GM12878 (cell line): ENCODE measurements around the gene DHFR. TPM values are rescaled to one million over a fixed set of nuclear protein-coding genes. Genes with fewer than 3 reads are reported as not detected.

Source experiments
- ATAC-seq: fragments of 200-7000 bp; cut with Tn5 transposase; 3 replicates; pipeline ENCODE4 v1.9.1; 2020; ENCODE audit warnings: mild to moderate bottlenecking, moderate library complexity
- BruUV-seq: library from RNA; stranded (reverse); fragments of 400-500 nt; replicated peaks from 2 replicates; lab custom pipeline; 2021; lab: Mats Ljungman, UMichigan
- CTCF ChIA-PET: fragments of 300-600 bp; sonication (Branson Sonifier 250); formaldehyde crosslinking; extraction: SDS; loops from one replicate; lab custom pipeline; 2021; ENCODE audit warnings: inconsistent platforms; lab: Yijun Ruan, JAX
- POLR2A ChIA-PET: fragments of 350-600 bp; formaldehyde crosslinking; extraction: SDS; loops from one replicate; lab custom pipeline; 2021; ENCODE audit warnings: inconsistent platforms; lab: Charles Lee
- RAD21 ChIA-PET: fragments of 300-600 bp; sonication (Branson Sonifier 250); formaldehyde crosslinking; loops from one replicate; lab custom pipeline; 2023; ENCODE audit warnings: antibody characterized with exemption; ENCODE audit not compliant: unreplicated experiment; lab: Charles Lee
- SMC1A ChIA-PET: fragments of 300-600 bp; sonication (Branson Sonifier 250); formaldehyde crosslinking; loops from one replicate; lab custom pipeline; 2023; ENCODE audit not compliant: unreplicated experiment, uncharacterized antibody; lab: Charles Lee
- DNase-seq: peaks from one replicate; pipeline ENCODE4 v3.0.0-alpha.2; 2011; ENCODE audit warnings: low read depth, low spot score
- FAIRE-seq: peaks from 3 replicates; lab custom pipeline; 2011; peaks lifted over from hg19 to GRCh38; lab: Jason Lieb, UNC
- H2AFZ ChIP-seq: 2 replicates; pipeline ENCODE4 v1.6.0; 2011; ENCODE audit warnings: low read depth, low read length, control low read depth; ENCODE audit not compliant: control insufficient read depth
- H3K27ac ChIP-seq: 2 replicates; pipeline ENCODE4 v1.5.1; 2011; ENCODE audit warnings: control low read depth; ENCODE audit not compliant: control insufficient read depth, insufficient read depth
- H3K27me3 ChIP-seq, 2 experiments: replicated peaks in 1 of 2; 2 replicates each; pipeline versions ENCODE4 v1.6.0 to v1.6.1; 2011; ENCODE audit warnings: low read length in 1 of 2; ENCODE audit not compliant: control insufficient read depth in 2 of 2, insufficient read depth in 2 of 2
- H3K36me3 ChIP-seq, 2 experiments: 2 replicates each; pipeline ENCODE4 v1.5.1; 2011; ENCODE audit warnings: low read length in 1 of 2; ENCODE audit not compliant: control insufficient read depth in 2 of 2, insufficient read depth in 2 of 2
- H3K4me1 ChIP-seq: 2 replicates; pipeline ENCODE4 v1.6.1; 2011; ENCODE audit warnings: mild to moderate bottlenecking, low read length, moderate library complexity, mixed read lengths; ENCODE audit not compliant: control insufficient read depth, insufficient read depth
- H3K4me2 ChIP-seq: 2 replicates; pipeline ENCODE4 v1.6.0; 2011; ENCODE audit warnings: control low read depth; ENCODE audit not compliant: control insufficient read depth, insufficient read depth
- H3K4me3 ChIP-seq: fragments of 200-600 bp; sonication (generic); 2 replicates; pipeline ENCODE4 v1.5.1; 2016
- H3K79me2 ChIP-seq: 2 replicates; pipeline ENCODE4 v1.6.0; 2011; ENCODE audit warnings: low read length; ENCODE audit not compliant: control insufficient read depth, insufficient read depth
- H3K9ac ChIP-seq: 2 replicates; pipeline ENCODE4 v1.8.0; 2011; ENCODE audit warnings: low read length, control low read depth, mixed read lengths; ENCODE audit not compliant: control insufficient read depth, insufficient read depth
- H3K9me3 ChIP-seq: replicated peaks from 3 replicates; pipeline ENCODE4 v1.5.1; 2011; ENCODE audit warnings: mild to moderate bottlenecking, low read length; ENCODE audit not compliant: control insufficient read depth, insufficient read depth
- H4K20me1 ChIP-seq: 2 replicates; pipeline ENCODE4 v1.6.0; 2011; ENCODE audit not compliant: control insufficient read depth, insufficient read depth
- ATF3 ChIP-seq: IDR thresholded peaks from 2 replicates; pipeline ENCODE4 v1.6.1; 2011; ENCODE audit warnings: low read depth, mild to moderate bottlenecking, low read length, moderate library complexity, borderline replicate concordance; ENCODE audit errors: extremely low read depth
- E2F8 ChIP-seq: fragments of 450-650 bp; IDR thresholded peaks from 2 replicates; pipeline ENCODE4 v1.6.1; 2018; ENCODE audit warnings: mild to moderate bottlenecking, low read depth, moderate library complexity; ENCODE audit not compliant: partially characterized antibody
- EGR1 ChIP-seq, 2 experiments: IDR thresholded peaks; 1 replicate in 1 of 2; 2 replicates in 1 of 2; pipeline ENCODE4 v1.6.1; 2011 to 2012; ENCODE audit warnings: low read depth in 2 of 2, low read length in 2 of 2, borderline replicate concordance in 1 of 2, mild to moderate bottlenecking in 1 of 2, moderate library complexity in 1 of 2
- IKZF2 ChIP-seq, 2 experiments: fragments of 450-650 bp; IDR thresholded peaks; 2 replicates each; pipeline ENCODE4 v1.6.1; 2017; ENCODE audit warnings: mild to moderate bottlenecking in 2 of 2, moderate library complexity in 2 of 2
- JUND ChIP-seq: IDR thresholded peaks from 2 replicates; pipeline ENCODE4 v1.6.1; 2012; ENCODE audit warnings: low read depth, mild to moderate bottlenecking, low read length, improper control_type of control experiment, moderate library complexity
- KLF5 ChIP-seq: fragments of 450-650 bp; IDR thresholded peaks from 2 replicates; pipeline ENCODE4 v1.6.1; 2014; ENCODE audit warnings: mild to moderate bottlenecking; ENCODE audit not compliant: partially characterized antibody
- POLR2AphosphoS2 ChIP-seq: IDR thresholded peaks from 2 replicates; pipeline ENCODE4 v1.6.1; 2011; ENCODE audit warnings: low read depth, mild to moderate bottlenecking, low read length, improper control_type of control experiment, moderate library complexity
- RFX5 ChIP-seq: IDR thresholded peaks from 2 replicates; pipeline ENCODE4 v1.6.1; 2011; ENCODE audit warnings: low read depth, low read length, improper control_type of control experiment
- SREBF1 ChIP-seq: IDR thresholded peaks from 2 replicates; pipeline ENCODE4 v1.6.1; 2012; ENCODE audit warnings: mild to moderate bottlenecking, low read length
- WRNIP1 ChIP-seq: IDR thresholded peaks from 2 replicates; pipeline ENCODE4 v1.6.1; 2011; ENCODE audit warnings: low read depth, low read length, improper control_type of control experiment, borderline replicate concordance
- WGBS: methylation state at CpG from one replicate; pipeline ENCODE4 v1.1.6; 2016; ENCODE audit warnings: low lambda C conversion rate; ENCODE audit not compliant: insufficient replicate concordance, insufficient coverage; ENCODE audit errors: missing lambda C conversion rate; 5-methylcytosine and 5-hydroxymethylcytosine counted together
- in situ Hi-C: fragments of 300-500 bp; cut with MboI; formaldehyde crosslinking; loops from 9 replicates; pipeline ENCODE4 v1.14.3; 2018; ENCODE audit warnings: mixed read lengths
- intact Hi-C: fragments of 100-400 bp; cut with micrococcal nuclease; formaldehyde crosslinking; loops from one replicate; pipeline ENCODE4 v1.14.2; 2022; ENCODE audit not compliant: unreplicated experiment
- polyA plus RNA-seq, 11 experiments: library from polyadenylated mRNA; depleted of rRNA in 4 of 11; unstranded in 6 of 11; stranded (reverse) in 5 of 11; fragments of >200 nt; fragmentation: Nextera tagmentation in 4 of 11; fragmentation: Illumina TruSeq in 1 of 11; extraction: Ambion mirVana in 4 of 11; extraction: Trizol in 1 of 11; gene quantifications; 1 replicate in 1 of 11; 2 replicates in 10 of 11; pipeline versions ENCODE4 v1.2.1 to v1.2.3, GENCODE V29; 2011 to 2016; ENCODE audit warnings: inconsistent platforms in 2 of 11, missing spikeins in 2 of 11, low read depth in 1 of 11
- total RNA-seq, 4 experiments: library from RNA; depleted of rRNA in 3 of 4; stranded (reverse); fragments of >200 nt in 3 of 4; fragmentation: Illumina TruSeq in 1 of 4; extraction: Trizol in 1 of 4; gene quantifications; 2 replicates each; pipeline versions ENCODE4 v1.2.1 to v1.2.3, GENCODE V29; 2013 to 2021
- TF ChIP-seq, protein P1 (sequence below): fragments of 450-650 bp; IDR thresholded peaks from 2 replicates; pipeline ENCODE4 v1.6.1; 2016; ENCODE audit warnings: mild to moderate bottlenecking
- TF ChIP-seq, protein P2 (sequence below): fragments of 450-650 bp; IDR thresholded peaks from 2 replicates; pipeline ENCODE4 v1.6.1; 2017; ENCODE audit warnings: mild to moderate bottlenecking, moderate library complexity
- TF ChIP-seq, protein P3 (sequence below): fragments of 450-650 bp; IDR thresholded peaks from 2 replicates; pipeline ENCODE4 v1.6.1; 2017; ENCODE audit warnings: mild to moderate bottlenecking, low read depth, inconsistent platforms; ENCODE audit not compliant: poor library complexity, severe bottlenecking

The DHFR gene
- total and polyA plus RNA-seq, 10 of the 15 experiments (the other 5 are each of a cell fraction or from before 2014, with no cell fraction given), result 57.9 to 143 (median 71.4) TPM

- no peak overlapping the region for H3K27ac ChIP-seq
- no peak for ATAC-seq
Observed at GRCh38 chr5:80703747-80704146, 49.0 kb upstream of the DHFR start.

More at GRCh38 chr5:80703747-80704146, 49.0 kb upstream of the DHFR start:
- Histone ChIP-seq H2AFZ (no peak overlapping the region), H3K4me1 (no peaks in the 10 kb centered on the region), H4K20me1 (no peaks in the 10 kb centered on the region), H3K36me3 (peaks cover 2 to 5% of the 10 kb centered on the region in 2 experiments; a peak in 3 of 4 replicates), H3K9me3 (no peaks in the 10 kb centered on the region), H3K4me3 (no peak overlapping the region), H3K4me2 (no peak overlapping the region), H3K9ac (no peak overlapping the region), H3K79me2 (no peaks in the 10 kb centered on the region), H3K27me3 (no peaks in the 10 kb centered on the region)
- SMC1A ChIA-PET, result interaction anchor here (0.7 kb wide), 1 partner anchor 16 kb away, joined by 3 read pairs; no protein-coding TSS in a partner anchor
- TF ChIP-seq IKZF2 (IDR thresholded peaks at IDR 0.05) (no peak), ATF3 (no peak), E2F8 (no peak), WRNIP1 (no peak), EGR1 (IDR thresholded peaks at IDR 0.05; ENCODE audit: borderline replicate concordance in 1 of 2, low read depth in 2 of 2, low read length in 2 of 2) (no peak), KLF5 (no peak), SREBF1 (no peak), POLR2AphosphoS2 (no peak), JUND (no peak), RFX5 (no peak)
- TF ChIP-seq, protein P1, sequence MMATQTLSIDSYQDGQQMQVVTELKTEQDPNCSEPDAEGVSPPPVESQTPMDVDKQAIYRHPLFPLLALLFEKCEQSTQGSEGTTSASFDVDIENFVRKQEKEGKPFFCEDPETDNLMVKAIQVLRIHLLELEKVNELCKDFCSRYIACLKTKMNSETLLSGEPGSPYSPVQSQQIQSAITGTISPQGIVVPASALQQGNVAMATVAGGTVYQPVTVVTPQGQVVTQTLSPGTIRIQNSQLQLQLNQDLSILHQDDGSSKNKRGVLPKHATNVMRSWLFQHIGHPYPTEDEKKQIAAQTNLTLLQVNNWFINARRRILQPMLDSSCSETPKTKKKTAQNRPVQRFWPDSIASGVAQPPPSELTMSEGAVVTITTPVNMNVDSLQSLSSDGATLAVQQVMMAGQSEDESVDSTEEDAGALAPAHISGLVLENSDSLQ, result no peak
- TF ChIP-seq, protein P2, sequence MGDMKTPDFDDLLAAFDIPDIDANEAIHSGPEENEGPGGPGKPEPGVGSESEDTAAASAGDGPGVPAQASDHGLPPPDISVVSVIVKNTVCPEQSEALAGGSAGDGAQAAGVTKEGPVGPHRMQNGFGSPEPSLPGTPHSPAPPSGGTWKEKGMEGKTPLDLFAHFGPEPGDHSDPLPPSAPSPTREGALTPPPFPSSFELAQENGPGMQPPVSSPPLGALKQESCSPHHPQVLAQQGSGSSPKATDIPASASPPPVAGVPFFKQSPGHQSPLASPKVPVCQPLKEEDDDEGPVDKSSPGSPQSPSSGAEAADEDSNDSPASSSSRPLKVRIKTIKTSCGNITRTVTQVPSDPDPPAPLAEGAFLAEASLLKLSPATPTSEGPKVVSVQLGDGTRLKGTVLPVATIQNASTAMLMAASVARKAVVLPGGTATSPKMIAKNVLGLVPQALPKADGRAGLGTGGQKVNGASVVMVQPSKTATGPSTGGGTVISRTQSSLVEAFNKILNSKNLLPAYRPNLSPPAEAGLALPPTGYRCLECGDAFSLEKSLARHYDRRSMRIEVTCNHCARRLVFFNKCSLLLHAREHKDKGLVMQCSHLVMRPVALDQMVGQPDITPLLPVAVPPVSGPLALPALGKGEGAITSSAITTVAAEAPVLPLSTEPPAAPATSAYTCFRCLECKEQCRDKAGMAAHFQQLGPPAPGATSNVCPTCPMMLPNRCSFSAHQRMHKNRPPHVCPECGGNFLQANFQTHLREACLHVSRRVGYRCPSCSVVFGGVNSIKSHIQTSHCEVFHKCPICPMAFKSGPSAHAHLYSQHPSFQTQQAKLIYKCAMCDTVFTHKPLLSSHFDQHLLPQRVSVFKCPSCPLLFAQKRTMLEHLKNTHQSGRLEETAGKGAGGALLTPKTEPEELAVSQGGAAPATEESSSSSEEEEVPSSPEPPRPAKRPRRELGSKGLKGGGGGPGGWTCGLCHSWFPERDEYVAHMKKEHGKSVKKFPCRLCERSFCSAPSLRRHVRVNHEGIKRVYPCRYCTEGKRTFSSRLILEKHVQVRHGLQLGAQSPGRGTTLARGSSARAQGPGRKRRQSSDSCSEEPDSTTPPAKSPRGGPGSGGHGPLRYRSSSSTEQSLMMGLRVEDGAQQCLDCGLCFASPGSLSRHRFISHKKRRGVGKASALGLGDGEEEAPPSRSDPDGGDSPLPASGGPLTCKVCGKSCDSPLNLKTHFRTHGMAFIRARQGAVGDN, result no peak
- TF ChIP-seq, protein P3, sequence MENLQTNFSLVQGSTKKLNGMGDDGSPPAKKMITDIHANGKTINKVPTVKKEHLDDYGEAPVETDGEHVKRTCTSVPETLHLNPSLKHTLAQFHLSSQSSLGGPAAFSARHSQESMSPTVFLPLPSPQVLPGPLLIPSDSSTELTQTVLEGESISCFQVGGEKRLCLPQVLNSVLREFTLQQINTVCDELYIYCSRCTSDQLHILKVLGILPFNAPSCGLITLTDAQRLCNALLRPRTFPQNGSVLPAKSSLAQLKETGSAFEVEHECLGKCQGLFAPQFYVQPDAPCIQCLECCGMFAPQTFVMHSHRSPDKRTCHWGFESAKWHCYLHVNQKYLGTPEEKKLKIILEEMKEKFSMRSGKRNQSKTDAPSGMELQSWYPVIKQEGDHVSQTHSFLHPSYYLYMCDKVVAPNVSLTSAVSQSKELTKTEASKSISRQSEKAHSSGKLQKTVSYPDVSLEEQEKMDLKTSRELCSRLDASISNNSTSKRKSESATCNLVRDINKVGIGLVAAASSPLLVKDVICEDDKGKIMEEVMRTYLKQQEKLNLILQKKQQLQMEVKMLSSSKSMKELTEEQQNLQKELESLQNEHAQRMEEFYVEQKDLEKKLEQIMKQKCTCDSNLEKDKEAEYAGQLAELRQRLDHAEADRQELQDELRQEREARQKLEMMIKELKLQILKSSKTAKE, result no peak
- no TSS peak for BruUV-seq
- RAD21 ChIA-PET, result no interaction called here
- POLR2A ChIA-PET, result no interaction called here
- in situ Hi-C loops, result loop anchor here (10.0 kb wide), 1 partner anchor 461 kb away; no protein-coding TSS in a partner anchor
- FAIRE-seq, result no peak
- CTCF ChIA-PET, result no interaction called here
- DNase-seq, result no peak
- WGBS, result 38% methylated on average over 5 of the region's 5 CpGs
- intact Hi-C loops, result no loop called here
